Fibroblast of lung (primary cell): Measurements from ENCODE around the gene NLRP1.

Source experiments
- EZH2 ChIP-seq: IDR thresholded peaks from 2 replicates; pipeline ENCODE4 v1.5.1; 2012; ENCODE audit warnings: low read length, control low read depth, mild to moderate bottlenecking; ENCODE audit errors: missing control alignments
- TF ChIP-seq, protein P1 (sequence below), 2 donors: IDR thresholded peaks in 1 of 2; conservative IDR thresholded peaks in 1 of 2; 1 replicate in 1 of 2; 2 replicates in 1 of 2; pipeline ENCODE4 v1.5.1; 2011 to 2012; ENCODE audit warnings: low read length in 2 of 2, control low read depth in 1 of 2, inconsistent platforms in 1 of 2, low read depth in 1 of 2, mild to moderate bottlenecking in 1 of 2

DNA sequence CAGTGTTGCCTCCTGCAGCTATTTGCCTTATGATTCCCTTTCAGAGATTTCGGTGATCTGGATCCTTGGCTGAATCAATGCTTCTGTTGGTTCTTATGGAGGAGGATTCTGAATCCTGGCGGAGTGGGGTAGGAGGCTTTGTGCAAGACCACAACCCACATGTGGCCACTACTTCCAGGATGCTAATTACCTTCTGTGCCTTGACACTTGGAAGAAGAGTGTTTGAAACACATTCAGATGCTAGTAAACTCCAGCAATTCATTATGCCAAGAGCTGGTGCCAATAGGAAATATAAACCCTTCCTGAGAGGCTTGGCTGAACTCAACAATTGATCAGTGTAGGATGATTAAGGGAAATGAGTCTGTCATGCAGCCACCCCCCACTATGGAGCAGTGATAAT lies 12.1 kb upstream of the NLRP1 start:
- TF ChIP-seq, protein P1, sequence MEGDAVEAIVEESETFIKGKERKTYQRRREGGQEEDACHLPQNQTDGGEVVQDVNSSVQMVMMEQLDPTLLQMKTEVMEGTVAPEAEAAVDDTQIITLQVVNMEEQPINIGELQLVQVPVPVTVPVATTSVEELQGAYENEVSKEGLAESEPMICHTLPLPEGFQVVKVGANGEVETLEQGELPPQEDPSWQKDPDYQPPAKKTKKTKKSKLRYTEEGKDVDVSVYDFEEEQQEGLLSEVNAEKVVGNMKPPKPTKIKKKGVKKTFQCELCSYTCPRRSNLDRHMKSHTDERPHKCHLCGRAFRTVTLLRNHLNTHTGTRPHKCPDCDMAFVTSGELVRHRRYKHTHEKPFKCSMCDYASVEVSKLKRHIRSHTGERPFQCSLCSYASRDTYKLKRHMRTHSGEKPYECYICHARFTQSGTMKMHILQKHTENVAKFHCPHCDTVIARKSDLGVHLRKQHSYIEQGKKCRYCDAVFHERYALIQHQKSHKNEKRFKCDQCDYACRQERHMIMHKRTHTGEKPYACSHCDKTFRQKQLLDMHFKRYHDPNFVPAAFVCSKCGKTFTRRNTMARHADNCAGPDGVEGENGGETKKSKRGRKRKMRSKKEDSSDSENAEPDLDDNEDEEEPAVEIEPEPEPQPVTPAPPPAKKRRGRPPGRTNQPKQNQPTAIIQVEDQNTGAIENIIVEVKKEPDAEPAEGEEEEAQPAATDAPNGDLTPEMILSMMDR (conservative IDR thresholded peaks at IDR 0.05 in 1 of 2, IDR thresholded peaks at IDR 0.05 in 1 of 2; ENCODE audit: low read depth in 1 of 2, low read length in 2 of 2): no peak
- no peak for TF ChIP-seq EZH2
